GM21786 (cell line): ENCODE results near the gene EIPR1.
"Not testable (repeated sequence)": the region's sequence is repeated elsewhere in the genome, so short reads cannot be mapped to it uniquely, and the experiment has no call there.

Experiments
- ATAC-seq: cut with Tn5 transposase; IDR thresholded peaks from one replicate; pipeline ENCODE4 v1.9.1; 2021; ENCODE audit not compliant: unreplicated experiment

The EIPR1 gene

DNA sequence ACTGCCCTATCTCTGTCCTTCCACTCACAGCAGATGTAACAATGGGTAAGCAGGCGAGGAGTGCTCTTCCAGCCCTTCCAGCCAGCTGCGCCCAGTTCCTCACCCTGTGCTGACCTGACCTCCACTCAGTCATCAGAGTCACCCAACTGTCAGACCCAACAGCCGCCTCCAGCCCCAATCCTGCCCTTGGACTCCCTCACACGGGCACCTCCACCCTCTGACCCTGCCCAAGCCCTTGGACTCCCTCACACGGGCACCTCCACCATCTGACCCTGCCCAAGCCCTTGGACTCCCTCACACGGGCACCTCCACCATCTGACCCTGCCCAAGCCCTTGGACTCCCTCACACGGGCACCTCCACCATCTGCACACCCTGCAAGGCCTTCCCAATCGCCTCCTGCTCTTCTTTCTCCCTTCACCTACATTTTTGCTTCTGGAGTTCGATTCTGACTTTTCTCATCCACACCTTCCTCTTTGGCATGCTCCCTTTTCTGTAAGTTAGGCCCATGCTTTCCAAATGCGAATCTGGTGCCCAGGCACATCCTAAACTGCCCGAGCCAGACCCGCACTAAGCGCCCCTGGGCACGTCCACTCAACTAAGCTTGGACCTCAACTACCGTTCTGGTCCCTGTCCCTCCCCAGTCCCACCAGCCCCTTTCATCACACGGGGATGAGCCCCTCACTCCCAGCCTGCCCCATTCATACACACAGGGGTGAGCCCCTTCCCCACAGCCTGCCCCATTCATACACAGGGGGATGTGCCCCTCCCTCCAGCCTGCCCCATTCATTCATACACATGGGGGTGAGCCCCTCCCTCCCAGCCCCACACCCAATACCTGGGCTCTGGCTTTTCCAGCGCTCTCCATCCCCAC, 15.9 kb downstream of the EIPR1 start:
- ATAC-seq, result no peak

DNA sequence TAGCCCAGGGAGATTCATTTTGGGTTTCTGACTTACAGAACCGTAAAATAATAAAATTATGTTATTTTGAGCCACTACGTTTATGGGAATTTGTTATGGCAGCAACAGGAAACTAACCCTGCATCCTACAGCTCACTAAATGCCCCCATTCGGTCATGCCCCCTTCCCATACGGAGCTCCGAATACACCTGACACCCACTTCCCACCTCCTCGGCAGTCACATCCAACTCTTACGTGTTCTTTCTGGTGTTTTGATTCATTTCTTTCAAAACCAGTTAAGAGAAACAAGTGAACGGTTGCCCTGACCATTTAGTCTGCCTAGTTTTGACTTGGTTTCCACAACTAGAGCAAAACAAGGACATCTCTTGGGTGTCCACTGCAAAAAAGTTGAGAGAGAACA, 19.7 kb downstream of the EIPR1 start:
- ATAC-seq, result no peak

DNA sequence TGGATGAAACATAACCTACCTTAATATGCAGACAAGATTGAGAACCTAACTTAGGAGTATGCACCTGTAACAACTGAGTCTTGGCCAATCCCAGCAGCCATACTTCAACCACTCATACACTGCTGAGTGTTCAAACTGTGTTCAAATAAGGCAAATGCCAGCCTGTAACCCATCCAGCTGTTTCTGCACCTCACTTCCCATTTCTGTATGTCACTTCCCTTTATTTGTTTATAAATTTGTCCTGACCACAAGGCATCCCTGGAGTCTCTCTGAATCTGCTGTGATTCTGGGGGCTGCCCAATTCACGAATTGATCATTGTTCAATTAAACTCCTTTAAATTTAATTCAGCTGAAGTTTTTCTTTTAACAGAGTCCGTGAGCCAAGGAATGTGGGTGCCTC, 20.2 kb downstream of the EIPR1 start:
- not testable (repeated sequence) for ATAC-seq

- ATAC-seq, result no peak
Measured at GRCh38 chr2:3356799-3357198, 20.8 kb downstream of the EIPR1 start.

DNA sequence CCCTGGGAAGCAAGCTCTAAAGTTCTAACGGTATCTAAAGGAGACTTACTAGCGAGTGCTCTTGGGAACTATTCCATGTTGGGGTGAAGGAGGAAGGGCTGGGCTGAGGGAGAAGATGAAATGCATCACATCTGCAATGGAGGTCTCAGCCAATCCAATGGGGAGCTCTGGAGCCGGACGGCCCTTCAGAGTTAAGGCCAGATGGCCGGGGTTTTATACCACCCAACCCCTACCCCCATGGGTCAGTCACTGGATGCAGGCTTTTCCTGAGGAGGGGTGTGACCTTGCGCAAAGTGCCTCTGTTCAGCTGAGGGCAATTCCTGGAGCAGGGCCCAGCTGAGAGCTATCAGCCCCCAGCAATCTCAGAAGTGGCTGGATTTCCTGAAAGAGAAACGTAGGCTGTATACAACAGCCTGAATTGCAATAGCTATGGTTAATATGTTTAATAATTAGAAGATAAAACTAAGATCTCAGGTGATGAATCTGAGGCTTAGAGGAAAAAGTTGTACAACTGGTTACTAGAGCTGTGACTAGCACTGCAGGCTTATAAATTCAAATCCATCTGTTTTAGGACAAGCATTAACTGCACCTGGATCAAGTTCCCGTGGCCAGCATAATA, 21.6 kb downstream of the EIPR1 start:
- no peak for ATAC-seq

- ATAC-seq, result no peak
Measured at GRCh38 chr2:3354986-3355385, 22.6 kb downstream of the EIPR1 start.

GRCh38 chr2:3349211-3349693, 28.4 kb downstream of the EIPR1 start:
- ATAC-seq, result no peak

- no peak for ATAC-seq
Measured at GRCh38 chr2:3348767-3349166, 28.9 kb downstream of the EIPR1 start.

DNA sequence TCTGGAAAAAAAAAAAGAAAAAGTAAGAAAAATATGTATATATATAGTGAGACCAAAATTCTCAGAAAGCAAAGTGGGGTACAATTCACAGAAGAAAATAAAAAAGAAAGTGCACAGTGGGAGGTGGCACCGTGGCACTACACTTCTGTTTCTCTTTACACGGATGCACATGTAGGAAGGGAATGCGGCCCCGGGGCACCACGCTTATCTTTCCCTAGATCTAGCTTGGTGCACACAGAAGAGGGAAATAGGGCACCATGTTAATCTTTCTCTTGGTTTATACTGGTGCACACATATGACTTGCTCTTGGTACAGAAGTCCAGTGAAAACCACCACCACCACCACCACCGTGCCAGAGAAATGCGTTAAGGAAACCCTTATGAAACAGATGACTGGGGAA, 32.0 kb downstream of the EIPR1 start:
- no peak for ATAC-seq

DNA sequence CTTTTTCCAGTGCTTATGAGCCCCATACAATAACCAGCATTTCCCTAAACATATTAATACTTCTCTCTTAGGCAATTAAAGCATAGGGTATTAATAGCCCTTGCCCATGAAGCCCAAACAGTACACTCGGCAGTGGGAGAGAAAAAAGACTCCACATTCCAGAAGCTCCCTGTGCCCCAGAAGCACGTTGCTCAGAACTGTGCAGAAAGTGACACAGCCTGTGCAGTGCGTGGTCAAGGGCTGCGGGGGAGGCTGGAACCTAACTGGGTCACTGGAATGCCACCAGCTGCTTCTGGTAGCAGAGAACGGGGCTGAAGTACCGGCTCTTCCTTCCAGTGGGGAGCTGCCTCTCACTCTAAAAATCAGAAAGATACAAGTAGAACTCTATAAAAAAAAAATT, 32.7 kb downstream of the EIPR1 start:
- no peak for ATAC-seq

DNA sequence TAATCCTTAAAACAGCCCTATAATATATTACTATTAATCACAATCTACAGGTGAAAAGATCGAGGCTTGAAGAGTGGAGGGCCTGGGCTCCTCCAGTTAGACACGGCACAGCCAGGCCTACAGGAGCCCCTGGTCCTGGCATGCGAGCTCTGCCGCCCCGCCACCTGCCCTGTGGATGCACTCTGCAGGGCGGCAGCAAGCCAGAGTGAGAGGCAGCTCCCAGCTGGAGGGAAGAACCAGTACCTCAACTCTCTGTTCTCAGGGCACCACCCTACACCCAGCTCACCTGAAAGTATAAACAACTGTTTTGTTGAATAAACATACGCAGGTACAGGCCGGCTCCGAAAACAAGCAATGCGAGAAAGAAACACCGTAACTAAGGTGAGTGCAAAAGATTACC, 34.6 kb downstream of the EIPR1 start:
- no peak for ATAC-seq

DNA sequence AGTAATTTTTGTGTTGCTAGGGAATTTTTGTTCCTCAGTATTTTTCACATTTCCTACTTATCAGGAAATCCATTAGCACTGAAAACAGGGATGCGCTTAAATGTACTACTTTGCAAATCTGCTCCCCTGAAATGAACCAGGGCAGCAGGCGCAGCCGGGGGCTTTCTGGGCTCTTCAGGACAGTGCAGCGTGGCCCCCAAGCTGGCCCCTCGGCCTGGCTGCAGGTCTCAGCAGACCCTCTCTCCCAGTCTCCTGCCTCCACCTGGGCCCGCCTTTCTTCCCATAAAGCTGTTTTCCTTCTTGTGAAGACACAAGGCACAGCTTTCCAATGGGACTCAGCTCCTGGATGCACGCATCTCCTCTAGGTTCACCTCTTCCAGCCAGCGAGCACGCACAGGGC, 35.3 kb downstream of the EIPR1 start:
- no peak for ATAC-seq

GRCh38 chr2:3341336-3341735, 36.3 kb downstream of the EIPR1 start:
- ATAC-seq, result no peak

GRCh38 chr2:3340144-3340543, 37.5 kb downstream of the EIPR1 start:
- ATAC-seq, result no peak

DNA sequence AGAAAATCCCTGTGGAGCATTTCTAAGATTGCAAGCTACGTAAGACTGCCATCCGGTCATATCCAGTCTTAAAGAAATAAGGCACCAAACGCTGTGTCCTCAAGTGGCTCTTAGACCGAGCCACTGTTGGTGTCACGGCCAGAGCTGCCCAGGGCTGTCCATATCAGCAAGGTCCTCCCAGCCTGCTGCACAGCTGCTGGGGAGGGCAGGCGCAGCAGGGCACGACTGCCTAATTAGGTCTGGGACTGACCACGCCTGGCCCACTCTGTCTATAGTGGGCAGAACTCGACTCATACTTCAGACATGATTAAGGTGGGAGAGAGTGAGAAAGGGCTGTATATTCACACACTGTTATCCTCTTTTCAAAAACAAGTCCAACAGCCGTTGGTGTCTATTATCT, 39.3 kb downstream of the EIPR1 start:
- ATAC-seq, result no peak

- no peak for ATAC-seq
Measured at GRCh38 chr2:3336844-3337243, 40.8 kb downstream of the EIPR1 start.

- no peak for ATAC-seq
Measured at GRCh38 chr2:3334392-3335345, 42.9 kb downstream of the EIPR1 start.

DNA sequence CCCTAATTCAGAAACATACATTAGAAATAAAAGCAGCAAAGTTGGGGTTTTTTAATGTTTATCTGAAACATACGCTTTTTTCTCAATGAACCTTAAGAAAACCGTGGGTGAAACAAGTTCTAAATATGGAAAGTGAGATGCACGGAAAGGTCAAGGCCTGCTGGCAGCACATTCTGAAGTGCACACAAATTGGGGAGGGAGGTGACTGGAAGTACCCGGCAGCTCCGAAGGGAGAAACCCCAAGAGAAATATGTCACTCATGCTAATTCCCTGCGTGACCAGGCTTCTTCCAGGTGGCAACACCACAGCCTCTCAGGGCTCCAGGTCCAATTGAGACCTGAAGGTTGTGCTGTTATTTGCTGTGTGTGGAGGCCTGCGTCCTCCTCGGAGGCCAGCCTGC, 45.5 kb downstream of the EIPR1 start:
- ATAC-seq, result no peak

DNA sequence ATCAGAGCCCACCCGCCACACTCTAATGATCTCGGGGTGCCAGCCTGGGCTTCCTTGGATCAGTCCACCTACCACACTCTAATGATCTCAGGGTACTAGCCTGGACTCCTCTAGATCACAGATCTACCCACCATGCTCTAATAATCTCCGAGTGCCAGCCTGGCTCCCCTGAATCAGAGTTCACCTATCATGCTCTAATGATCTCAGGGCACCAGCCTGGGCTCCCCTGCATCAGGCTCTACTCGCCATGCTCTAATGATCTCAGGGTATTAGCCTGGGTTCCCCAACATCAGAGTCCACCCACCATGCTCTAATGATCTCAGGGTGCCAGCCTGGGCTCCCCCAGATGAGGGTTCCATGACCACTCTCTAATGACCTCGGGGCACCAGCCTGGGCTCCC, 48.1 kb downstream of the EIPR1 start:
- no peak for ATAC-seq

DNA sequence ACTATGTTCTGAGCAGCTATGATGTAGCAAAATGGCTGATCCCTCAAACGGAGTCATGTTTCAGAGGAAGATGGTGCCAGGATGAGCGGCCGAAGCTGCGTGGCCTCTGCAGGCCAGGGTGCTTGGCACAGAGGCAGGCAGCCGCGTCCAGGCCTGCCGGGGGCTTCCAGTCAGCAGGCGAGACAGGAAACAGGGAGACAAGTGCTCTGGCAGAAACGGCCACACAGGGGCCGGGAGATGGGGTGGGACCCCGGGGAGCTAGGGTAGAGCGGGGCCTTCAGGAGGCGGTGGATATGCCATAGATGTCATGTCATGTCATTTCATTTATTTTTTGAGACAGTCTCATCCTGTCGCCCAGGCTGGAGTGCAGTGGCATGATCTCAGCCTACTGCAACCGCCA, 50.7 kb downstream of the EIPR1 start:
- ATAC-seq, result no peak

- ATAC-seq, result no peak
Measured at GRCh38 chr2:3326182-3326537, 51.5 kb downstream of the EIPR1 start.
